Heart left ventricle (tissue), 16 donors: ENCODE measurements around the gene ADCY5. TPM values are rescaled to one million over a fixed set of nuclear protein-coding genes. Genes with fewer than 3 reads are reported as not detected.

Experiments used
- ATAC-seq, 4 donors: fragments of 200-7000 bp; cut with Tn5 transposase; one replicate each; pipeline ENCODE4 v1.9.1; 2020 to 2022; ENCODE audit warnings: moderate library complexity in 4 of 4, mild to moderate bottlenecking in 3 of 4, moderate number of reproducible peaks in 1 of 4
- DNase-seq, 5 donors: peaks; one replicate each; pipeline ENCODE4 v3.0.0-alpha.2; 2020
- H3K27ac ChIP-seq, 12 donors: fragments of 200-600 bp; sonication (generic) in 4 of 12; one replicate each; pipeline versions ENCODE4 v1.5.0 to v1.8.0; 2016 to 2022; ENCODE audit warnings: mild to moderate bottlenecking in 2 of 12
- H3K27me3 ChIP-seq, 9 donors: fragments of 200-600 bp; sonication (generic) in 2 of 9; one replicate each; pipeline versions ENCODE4 v1.5.1 to v1.8.0; 2016 to 2022; ENCODE audit warnings: mild to moderate bottlenecking in 3 of 9
- H3K36me3 ChIP-seq, 9 donors: fragments of 200-600 bp; sonication (generic) in 2 of 9; one replicate each; pipeline versions ENCODE4 v1.5.0 to v1.8.0; 2018 to 2022; ENCODE audit warnings: mild to moderate bottlenecking in 2 of 9
- H3K4me1 ChIP-seq, 12 donors: fragments of 200-600 bp; sonication (generic) in 4 of 12; one replicate each; pipeline versions ENCODE4 v1.5.0 to v1.8.0; 2016 to 2022; ENCODE audit warnings: mild to moderate bottlenecking in 3 of 12
- H3K4me3 ChIP-seq, 12 donors: fragments of 200-600 bp; sonication (generic) in 4 of 12; one replicate each; pipeline versions ENCODE4 v1.5.0 to v1.8.0; 2017 to 2022; ENCODE audit warnings: mild to moderate bottlenecking in 9 of 12, moderate library complexity in 4 of 12
- H3K9me3 ChIP-seq, 12 donors: fragments of 200-600 bp; sonication (generic) in 4 of 12; one replicate each; pipeline versions ENCODE4 v1.5.0 to v1.8.0; 2016 to 2022; ENCODE audit warnings: mild to moderate bottlenecking in 1 of 12
- POLR2A ChIP-seq, 2 donors: fragments of 450-650 bp; IDR thresholded peaks; one replicate each; pipeline ENCODE4 v1.6.1; 2017; ENCODE audit warnings: antibody characterized with exemption in 2 of 2, mild to moderate bottlenecking in 2 of 2, moderate library complexity in 2 of 2
- WGBS, 4 donors: extraction: QIAGEN DNeasy Blood & Tissue Kit in 2 of 4; methylation state at CpG; one replicate each; pipeline versions ENCODE4 v1.1.5 to v1.1.7; 2013 to 2018; 5-methylcytosine and 5-hydroxymethylcytosine counted together
- intact Hi-C, 10 donors: fragments of 100-400 bp; cut with DNase I; formaldehyde crosslinking; loops; one replicate each; pipeline versions ENCODE4 v1.11.1 to v1.14.2; 2022
- polyA plus RNA-seq, 2 donors: library from polyadenylated mRNA; stranded (reverse); fragments of 200-250 nt; gene quantifications; one replicate each; pipeline ENCODE4 v1.2.3, GENCODE V29; 2013
- total RNA-seq, 9 donors: library from RNA; depleted of rRNA in 2 of 9; stranded (reverse); fragments of >200 nt in 2 of 9; fragmentation: NEBNext Ultra II Directional in 3 of 9; extraction: Animal tissue kit (Norgen Biotek cat#: 25700) in 3 of 9; gene quantifications; one replicate each; pipeline versions ENCODE4 v1.1.0 to v1.2.4, GENCODE V29; 2016 to 2023
- TF ChIP-seq, protein P1 (sequence below), 12 donors: fragments of 200-600 bp; sonication (generic) in 4 of 12; IDR thresholded peaks; one replicate each; pipeline versions ENCODE4 v1.5.0 to v1.8.0; 2018 to 2022; ENCODE audit warnings: antibody characterized with exemption in 12 of 12, mild to moderate bottlenecking in 5 of 12
- donor health status: ischemic (EF 13 %, LVEDD 7.1; RV severe dilation, severe dysfunction).
- donor health status: healthy with polysubstance abuse.
- donor health status: DM: no; HTN: yes; CAD: no.
- donor health status: DM: no; HTN: no; CAD: no.
- donor health status: ischemic (EF 25% LVEDD 6.9; RV normal size, moderate dysfunction).
- donor health status: ischemic (EF 25% LVEDD 5.7; RV mildly dilated, moderate dysfunction).
- donor health status: healthy.
- donor health status: DM: yes; HTN: yes; CAD: no.
- donor health status: ischemic (EF 35%, LVEDD 5.7; RV mildly dilated, moderate dysfunction).
- donor health status: nonischemic (EF 11% LVEDD 7.7; RV severe dilation, severe dysfunction).
- donor health status: DM: yes; HTN: yes; CAD: no.
- donor health status: PGD.
- donor health status: ischemic (EF 29% LVEDD 5.4; RV normal size, mild dysfunction).
- donor health status: nonischemic (EF 23%, LVEDD 6.1; RV moderate dilation, normal function).

The ADCY5 gene
- total and polyA plus RNA-seq, 11 donors = 78.5 to 276 (median 167) TPM

DNA sequence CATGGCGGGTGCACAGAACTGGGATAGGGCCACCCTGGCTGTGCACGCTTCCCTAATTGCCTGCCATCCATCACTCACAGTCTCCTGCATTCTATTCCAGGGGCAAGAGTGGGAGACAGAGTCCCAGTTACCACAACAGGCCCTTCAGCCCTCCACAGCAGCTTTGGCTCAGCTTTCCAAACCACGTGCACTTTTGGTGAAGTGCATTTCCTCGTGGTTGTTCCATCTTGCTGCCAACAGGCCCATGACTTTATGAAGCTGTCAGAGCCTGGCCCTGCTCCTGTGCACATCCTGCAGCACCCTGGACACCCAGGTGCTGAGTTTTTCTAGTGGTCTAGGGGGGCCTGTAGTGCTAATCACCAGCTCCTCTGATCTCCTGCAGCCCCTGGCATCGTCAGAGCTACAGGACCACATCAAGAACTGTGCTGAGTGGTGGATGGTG lies 110.2 kb downstream of the ADCY5 start:
- peaks cover 0 to 92% (median 53%) of the 10 kb centered on the region in 12 donors for H3K4me1 ChIP-seq
- H3K9me3 ChIP-seq = no peaks in the 10 kb centered on the region
- H3K36me3 ChIP-seq = peaks cover 0 to 5% (median 0%) of the 10 kb centered on the region in 9 donors
- WGBS, 4 donors = 21 to 40% (median 29%) methylated on average over 5 of the region's 5 CpGs
- H3K4me3 ChIP-seq = no peak overlapping the region
- H3K27me3 ChIP-seq = no peaks in the 10 kb centered on the region
- DNase-seq (peak; percentile 44 to 84 (median 69)), ATAC-seq (peak; percentile 65 to 77 (median 69))
- peak overlapping the region; percentile 42 to 94 (median 70) for H3K27ac ChIP-seq
- peak in 1 of 2 donors; percentile 23 for TF ChIP-seq POLR2A (IDR thresholded peaks at IDR 0.05)
- TF ChIP-seq, protein P1, sequence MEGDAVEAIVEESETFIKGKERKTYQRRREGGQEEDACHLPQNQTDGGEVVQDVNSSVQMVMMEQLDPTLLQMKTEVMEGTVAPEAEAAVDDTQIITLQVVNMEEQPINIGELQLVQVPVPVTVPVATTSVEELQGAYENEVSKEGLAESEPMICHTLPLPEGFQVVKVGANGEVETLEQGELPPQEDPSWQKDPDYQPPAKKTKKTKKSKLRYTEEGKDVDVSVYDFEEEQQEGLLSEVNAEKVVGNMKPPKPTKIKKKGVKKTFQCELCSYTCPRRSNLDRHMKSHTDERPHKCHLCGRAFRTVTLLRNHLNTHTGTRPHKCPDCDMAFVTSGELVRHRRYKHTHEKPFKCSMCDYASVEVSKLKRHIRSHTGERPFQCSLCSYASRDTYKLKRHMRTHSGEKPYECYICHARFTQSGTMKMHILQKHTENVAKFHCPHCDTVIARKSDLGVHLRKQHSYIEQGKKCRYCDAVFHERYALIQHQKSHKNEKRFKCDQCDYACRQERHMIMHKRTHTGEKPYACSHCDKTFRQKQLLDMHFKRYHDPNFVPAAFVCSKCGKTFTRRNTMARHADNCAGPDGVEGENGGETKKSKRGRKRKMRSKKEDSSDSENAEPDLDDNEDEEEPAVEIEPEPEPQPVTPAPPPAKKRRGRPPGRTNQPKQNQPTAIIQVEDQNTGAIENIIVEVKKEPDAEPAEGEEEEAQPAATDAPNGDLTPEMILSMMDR (IDR thresholded peaks at IDR 0.05) = no peak
- intact Hi-C loops = loop anchor here in 1 of 10 donors (5.0 kb wide), 1 partner anchor 109 kb away; the partner anchor contains the start of gene ADCY5

DNA sequence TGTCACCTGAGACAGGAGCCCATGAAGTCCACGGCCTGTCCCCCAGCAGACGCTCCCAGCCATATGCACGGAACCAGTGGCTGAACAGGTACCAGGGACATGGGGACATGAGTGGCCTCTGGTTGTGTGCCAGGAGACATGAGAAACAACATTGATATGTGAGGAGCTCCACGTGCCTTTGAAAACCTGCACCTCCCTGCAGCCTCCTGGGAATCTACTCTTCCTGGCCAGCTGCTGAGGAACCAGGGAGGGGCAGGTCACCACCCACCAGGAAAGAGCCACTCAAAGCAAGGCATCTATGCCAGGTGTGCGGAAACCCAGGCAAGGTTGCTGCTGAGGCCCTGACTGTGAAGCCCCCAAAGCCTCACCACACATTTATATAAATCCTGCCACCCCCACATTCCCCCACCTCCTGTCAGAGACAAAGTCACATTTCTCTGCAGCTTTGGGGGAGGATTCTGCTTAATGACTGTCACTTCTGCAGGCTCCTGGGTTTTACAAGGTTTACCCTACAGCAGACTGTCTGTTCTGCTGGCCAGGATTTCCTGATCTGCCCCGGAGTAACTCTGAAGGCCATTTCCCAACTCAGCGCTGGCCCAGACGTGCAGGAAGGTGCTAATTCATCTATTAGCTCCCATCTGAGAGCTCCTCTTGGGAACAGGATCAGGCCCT lies 110.8 kb downstream of the ADCY5 start:
- Histone ChIP-seq H3K4me3 (no peak overlapping the region), H3K27me3 (no peaks in the 10 kb centered on the region), H3K9me3 (no peaks in the 10 kb centered on the region), H3K36me3 (peaks cover 0 to 5% (median 0%) of the 10 kb centered on the region in 9 donors), H3K27ac (peak overlapping the region in 11 of 12 donors; percentile 22 to 94 (median 70)), H3K4me1 (peaks cover 0 to 92% (median 50%) of the 10 kb centered on the region in 12 donors)
- DNase-seq = peak in 2 of 5 donors; percentile 37 to 40
- TF ChIP-seq, protein P1 (IDR thresholded peaks at IDR 0.05) = no peak
- no peak for TF ChIP-seq POLR2A (IDR thresholded peaks at IDR 0.05)
- ATAC-seq = no peak
- intact Hi-C loops = loop anchor here in 1 of 10 donors (5.0 kb wide), 1 partner anchor 109 kb away; the partner anchor contains the start of gene ADCY5
- WGBS, 4 donors = 37 to 48% (median 44%) methylated on average over 8 of the region's 8 CpGs

DNA sequence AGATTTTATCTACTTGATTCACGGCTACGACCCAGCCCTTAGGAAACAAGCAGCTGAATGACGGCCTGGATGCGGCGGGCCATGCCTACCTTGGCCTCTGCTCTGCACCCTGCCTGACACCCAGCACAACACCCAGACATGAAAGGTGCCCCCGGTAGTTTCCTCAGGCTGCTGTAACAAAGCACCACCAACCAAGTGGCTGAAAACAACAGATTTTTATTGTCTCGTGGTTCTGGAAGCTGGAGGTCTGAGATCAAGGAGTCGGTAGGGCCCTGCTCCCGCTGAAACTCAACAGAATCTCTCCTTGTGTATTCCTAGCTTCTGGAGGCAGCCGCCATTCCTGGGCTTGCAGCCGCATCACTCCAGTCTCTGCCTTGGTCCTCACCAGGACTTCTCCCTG lies 111.7 kb downstream of the ADCY5 start:
- Histone ChIP-seq H3K4me1 (peaks cover 0 to 92% (median 43%) of the 10 kb centered on the region in 12 donors), H3K27ac (peak overlapping the region in 7 of 12 donors; percentile 69 to 94 (median 82)), H3K4me3 (no peak overlapping the region), H3K36me3 (peaks cover 0 to 5% (median 0%) of the 10 kb centered on the region in 9 donors), H3K9me3 (no peaks in the 10 kb centered on the region), H3K27me3 (no peaks in the 10 kb centered on the region)
- peak in 1 of 5 donors; percentile 10 for DNase-seq
- WGBS, 4 donors = 93 to 97% (median 95%) methylated on average over 11 of the region's 11 CpGs
- intact Hi-C loops = loop anchor here in 1 of 10 donors (5.0 kb wide), 1 partner anchor 110 kb away; the partner anchor contains the start of gene ADCY5
- no peak for TF ChIP-seq POLR2A (IDR thresholded peaks at IDR 0.05)
- TF ChIP-seq, protein P1 (IDR thresholded peaks at IDR 0.05) = no peak
- ATAC-seq = no peak

DNA sequence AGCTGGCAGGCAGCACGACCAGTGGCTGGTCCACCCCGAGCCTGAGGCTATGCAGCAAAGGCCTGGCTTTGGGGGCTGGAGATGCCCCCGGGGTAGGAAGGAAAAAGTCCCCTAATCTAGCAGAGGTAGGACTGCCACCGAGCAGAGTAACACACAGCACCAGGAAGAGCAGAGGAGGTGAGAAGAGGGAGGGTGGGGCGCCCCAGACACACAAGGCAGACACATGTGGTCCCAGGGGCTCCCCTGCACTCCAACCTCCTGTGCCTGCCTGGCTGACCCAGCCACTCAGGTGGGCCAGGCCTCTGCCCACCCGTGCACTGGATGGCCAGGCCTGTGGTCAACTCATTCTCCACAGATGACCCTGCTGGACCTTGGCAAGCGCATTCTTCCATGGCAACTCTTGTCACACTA lies 112.4 kb downstream of the ADCY5 start:
- H3K27ac ChIP-seq = peak overlapping the region in 9 of 12 donors; percentile 11 to 97 (median 91)
- no peaks in the 10 kb centered on the region for H3K27me3 ChIP-seq
- H3K4me3 ChIP-seq = no peak overlapping the region
- 80 to 82% (median 81%) methylated on average over 7 of the region's 7 CpGs for WGBS, 4 donors
- H3K36me3 ChIP-seq = peaks cover 0 to 5% (median 0%) of the 10 kb centered on the region in 9 donors
- no peak for TF ChIP-seq POLR2A (IDR thresholded peaks at IDR 0.05)
- TF ChIP-seq, protein P1 (IDR thresholded peaks at IDR 0.05) = no peak
- no peaks in the 10 kb centered on the region for H3K9me3 ChIP-seq
- intact Hi-C loops = loop anchor here in 1 of 10 donors (5.0 kb wide), 1 partner anchor 111 kb away; the partner anchor contains the start of gene ADCY5
- peak in 2 of 5 donors; percentile 31 to 39 for DNase-seq
- H3K4me1 ChIP-seq = peaks cover 0 to 92% (median 44%) of the 10 kb centered on the region in 12 donors
- no peak for ATAC-seq
